ENCODE results near the gene SSUH2. TPM values are rescaled to one million over a fixed set of nuclear protein-coding genes. Genes with fewer than 3 reads are reported as not detected.
"Not testable (repeated sequence)": the region's sequence is repeated elsewhere in the genome, so short reads cannot be mapped to it uniquely, and the experiment has no call there.

Gene SSUH2, protein sequence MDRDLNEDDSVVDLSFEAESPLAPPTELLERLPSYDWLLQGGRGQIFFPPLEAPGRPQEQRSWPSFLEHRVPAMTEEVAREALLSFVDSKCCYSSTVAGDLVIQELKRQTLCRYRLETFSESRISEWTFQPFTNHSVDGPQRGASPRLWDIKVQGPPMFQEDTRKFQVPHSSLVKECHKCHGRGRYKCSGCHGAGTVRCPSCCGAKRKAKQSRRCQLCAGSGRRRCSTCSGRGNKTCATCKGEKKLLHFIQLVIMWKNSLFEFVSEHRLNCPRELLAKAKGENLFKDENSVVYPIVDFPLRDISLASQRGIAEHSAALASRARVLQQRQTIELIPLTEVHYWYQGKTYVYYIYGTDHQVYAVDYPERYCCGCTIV
- under 1 TPM; 0.79 to 0.88 TPM for total RNA-seq
- polyA plus RNA-seq (ENCODE audit: insufficient read length in 2 of 2), result 1 to 10 TPM; 1.6 to 2.3 TPM
- long read RNA-seq, donor 1, result 0 reads
- long read RNA-seq, donor 2, result 0 reads
- long read RNA-seq, donor 3, result 0 reads
- long read RNA-seq, donor 4, partial matches to known transcripts, result 0 of 1 reads
- long read RNA-seq, donor 4, other reads (novel, unspliced or antisense), result 0 of 1 reads

DNA sequence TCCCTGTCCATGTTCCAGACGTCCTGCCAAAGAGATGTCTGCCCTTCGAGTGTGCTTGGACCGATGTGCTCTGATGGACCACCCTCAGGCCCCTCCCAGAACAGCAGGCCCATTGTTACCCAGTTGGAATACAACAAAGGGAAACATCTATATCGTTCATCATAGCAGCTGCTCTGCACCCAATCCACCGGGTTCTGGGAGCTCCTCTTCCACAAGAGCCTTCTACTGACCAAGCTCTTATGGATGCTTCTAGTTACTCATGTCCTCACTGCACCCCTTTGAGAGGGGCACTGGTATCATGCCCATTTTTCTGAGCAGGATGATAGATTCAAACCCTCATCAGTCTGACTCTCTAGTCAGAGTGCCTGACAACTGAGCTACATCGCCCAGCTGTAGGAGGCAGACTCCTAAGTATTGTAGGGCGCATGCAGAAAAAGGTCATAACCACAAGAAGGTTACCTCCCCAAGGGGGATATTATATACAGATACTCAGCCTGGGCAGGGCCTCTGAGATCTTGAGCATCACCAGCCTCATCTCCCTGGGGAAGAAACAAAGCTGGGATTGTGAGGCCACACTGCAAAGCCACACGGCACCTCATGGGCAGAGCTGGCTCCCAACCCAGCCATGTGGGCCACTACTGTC is at the start of gene SSUH2:
TSS of gene SSUH2 (minus strand) at position 51 of the 643 bp plus-strand sequence. CDS start at position 11, 40 bp downstream.
- no peak within 1 kb of the TSS for H3K27ac ChIP-seq (ENCODE audit: low read depth, low read length)
- WGBS (ENCODE audit: insufficient coverage), result 48% methylated on average over 6 of the region's 8 CpGs
- DNase-seq (ENCODE audit: low read depth in 4 of 6, low spot score in 6 of 6), result no peak

GRCh38 chr3:8691295-8691694 is 46.7 kb upstream of the SSUH2 start:
- 95% methylated on average over 3 of the region's 9 CpGs for WGBS (ENCODE audit: insufficient coverage)
- H3K9me3 ChIP-seq (ENCODE audit: control insufficient read depth, insufficient read depth, low read length); DNase-seq (ENCODE audit: low read depth in 4 of 6, low spot score in 6 of 6); H3K4me3 ChIP-seq (ENCODE audit: low read depth, low read length); H3K27me3 ChIP-seq (ENCODE audit: control insufficient read depth, insufficient read depth, low read length); H3K4me1 ChIP-seq (ENCODE audit: control insufficient read depth, insufficient read depth, low read length); H3K27ac ChIP-seq (ENCODE audit: low read depth, low read length); H3K36me3 ChIP-seq (ENCODE audit: control insufficient read depth, insufficient read depth, low read length): not testable (repeated sequence)

More for the DNA sequence above, at the start of gene SSUH2:
- H3K27me3 ChIP-seq (ENCODE audit: control insufficient read depth, insufficient read depth, low read length), result no peaks in the 10 kb centered on the region
- H3K36me3 ChIP-seq (ENCODE audit: control insufficient read depth, insufficient read depth, low read length), result no peaks in the 10 kb centered on the region
- H3K9me3 ChIP-seq (ENCODE audit: control insufficient read depth, insufficient read depth, low read length), result no peaks in the 10 kb centered on the region
- H3K4me3 ChIP-seq (ENCODE audit: low read depth, low read length), result no peak within 1 kb of the TSS
- H3K4me1 ChIP-seq (ENCODE audit: control insufficient read depth, insufficient read depth, low read length), result peaks cover 7% of the 10 kb centered on the region

- not testable (repeated sequence) for H3K36me3 ChIP-seq (ENCODE audit: control insufficient read depth, insufficient read depth, low read length); H3K9me3 ChIP-seq (ENCODE audit: control insufficient read depth, insufficient read depth, low read length); H3K27ac ChIP-seq (ENCODE audit: low read depth, low read length); H3K4me3 ChIP-seq (ENCODE audit: low read depth, low read length); H3K27me3 ChIP-seq (ENCODE audit: control insufficient read depth, insufficient read depth, low read length); DNase-seq (ENCODE audit: low read depth in 4 of 6, low spot score in 6 of 6)
- H3K4me1 ChIP-seq (ENCODE audit: control insufficient read depth, insufficient read depth, low read length), result peaks cover 11% of the 10 kb centered on the region
- no CpG with 5 or more reads among the region's 6 CpGs for WGBS (ENCODE audit: insufficient coverage)
Observed at GRCh38 chr3:8684992-8685391, 40.4 kb upstream of the SSUH2 start.

DNA sequence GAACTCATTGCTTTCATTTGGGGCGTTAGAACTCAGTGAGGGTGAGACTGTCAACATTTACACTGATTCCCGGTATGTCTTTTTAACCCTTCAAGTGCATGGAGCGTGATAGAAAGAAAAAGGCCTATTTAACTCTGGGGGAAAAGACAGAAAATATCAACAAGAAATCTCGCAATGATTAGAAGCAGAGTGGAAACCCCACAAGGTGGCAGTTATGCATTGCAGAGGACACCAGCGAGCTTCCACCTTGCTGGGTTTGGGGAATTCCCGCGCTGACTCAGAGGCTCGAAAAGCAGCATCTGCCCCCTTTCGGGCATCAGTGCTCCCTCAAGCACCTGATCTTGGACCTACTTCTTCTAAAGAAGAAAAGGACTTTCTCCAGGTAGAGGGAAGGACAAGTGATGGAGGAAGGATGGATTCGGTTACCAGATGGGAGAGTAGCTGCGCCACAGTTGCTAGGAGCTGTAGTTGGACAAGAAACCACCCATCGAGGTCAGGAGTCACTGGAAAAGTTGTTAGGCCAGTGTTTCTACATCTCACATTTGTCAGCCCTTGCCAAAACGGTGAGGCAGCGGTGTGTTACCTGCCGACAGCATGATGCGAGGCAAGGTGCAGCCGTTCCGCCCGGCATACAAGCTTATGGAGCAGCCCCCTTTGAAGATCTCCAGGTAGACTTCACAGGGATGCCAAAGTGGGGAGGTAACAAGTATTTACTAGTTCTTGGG is 38.4 kb upstream of the SSUH2 start:
- 90% methylated on average over 9 of the region's 19 CpGs for WGBS (ENCODE audit: insufficient coverage)
- peaks cover 11% of the 10 kb centered on the region for H3K4me1 ChIP-seq (ENCODE audit: control insufficient read depth, insufficient read depth, low read length)
- DNase-seq (ENCODE audit: low read depth in 4 of 6, low spot score in 6 of 6); H3K36me3 ChIP-seq (ENCODE audit: control insufficient read depth, insufficient read depth, low read length); H3K27me3 ChIP-seq (ENCODE audit: control insufficient read depth, insufficient read depth, low read length); H3K4me3 ChIP-seq (ENCODE audit: low read depth, low read length); H3K27ac ChIP-seq (ENCODE audit: low read depth, low read length); H3K9me3 ChIP-seq (ENCODE audit: control insufficient read depth, insufficient read depth, low read length): not testable (repeated sequence)

- H3K4me3 ChIP-seq (ENCODE audit: low read depth, low read length), result not testable (repeated sequence)
Observed at GRCh38 chr3:8681881-8682538, 37.4 kb upstream of the SSUH2 start.

GRCh38 chr3:8681349-8681748 is 36.8 kb upstream of the SSUH2 start:
- H3K27ac ChIP-seq (ENCODE audit: low read depth, low read length), result no peak overlapping the region
- no peaks in the 10 kb centered on the region for H3K9me3 ChIP-seq (ENCODE audit: control insufficient read depth, insufficient read depth, low read length)
- H3K4me3 ChIP-seq (ENCODE audit: low read depth, low read length), result no peak overlapping the region
- no peaks in the 10 kb centered on the region for H3K27me3 ChIP-seq (ENCODE audit: control insufficient read depth, insufficient read depth, low read length)
- DNase-seq (ENCODE audit: low read depth in 4 of 6, low spot score in 6 of 6), result no peak
- WGBS (ENCODE audit: insufficient coverage), result 77% methylated on average over 11 of the region's 22 CpGs
- H3K36me3 ChIP-seq (ENCODE audit: control insufficient read depth, insufficient read depth, low read length), result no peaks in the 10 kb centered on the region
- H3K4me1 ChIP-seq (ENCODE audit: control insufficient read depth, insufficient read depth, low read length), result peaks cover 14% of the 10 kb centered on the region

More at GRCh38 chr3:8681881-8682538, 37.4 kb upstream of the SSUH2 start:
- H3K9me3 ChIP-seq (ENCODE audit: control insufficient read depth, insufficient read depth, low read length); H3K36me3 ChIP-seq (ENCODE audit: control insufficient read depth, insufficient read depth, low read length); DNase-seq (ENCODE audit: low read depth in 4 of 6, low spot score in 6 of 6); H3K27me3 ChIP-seq (ENCODE audit: control insufficient read depth, insufficient read depth, low read length): not testable (repeated sequence)
- Histone ChIP-seq H3K4me1 (ENCODE audit: control insufficient read depth, insufficient read depth, low read length) (peaks cover 11% of the 10 kb centered on the region), H3K27ac (ENCODE audit: low read depth, low read length) (peak overlapping the region; percentile 33)
- WGBS (ENCODE audit: insufficient coverage), result 30% methylated on average over 5 of the region's 9 CpGs

DNA sequence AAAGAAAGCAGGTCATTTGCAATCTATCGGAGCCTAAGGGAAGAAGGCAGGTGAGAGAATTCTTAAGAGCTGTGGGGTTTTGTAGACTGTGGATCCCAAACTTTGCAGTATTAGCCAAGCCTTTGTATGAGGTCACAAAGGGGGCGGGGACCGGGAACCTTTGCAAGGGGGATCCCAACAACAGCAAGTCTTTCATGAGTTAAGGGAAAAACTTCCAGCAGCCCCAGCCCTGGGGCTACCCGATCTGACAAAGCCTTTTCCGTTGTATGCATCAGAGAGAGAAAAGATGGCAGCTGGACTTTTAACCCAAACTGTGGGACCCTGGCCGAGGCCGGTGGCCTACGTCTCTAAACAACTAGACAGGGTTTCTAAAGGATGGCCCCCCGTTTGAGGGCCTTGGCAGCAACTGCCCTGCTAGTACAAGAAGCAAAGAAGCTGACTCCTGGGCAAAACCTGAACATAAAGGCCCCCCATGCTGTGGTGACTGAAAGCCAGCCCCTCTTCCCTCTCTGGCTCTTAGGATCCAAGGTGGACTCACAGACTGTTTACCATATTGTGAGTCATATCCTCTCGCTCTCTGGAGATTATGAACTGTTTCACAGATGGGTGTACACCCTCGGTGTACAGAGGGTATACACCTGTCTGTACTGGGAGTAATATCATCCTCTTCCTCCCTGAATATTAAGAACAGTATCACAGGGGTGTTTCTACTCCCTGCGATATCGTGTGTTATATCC is 35.4 kb upstream of the SSUH2 start:
- peaks cover 14% of the 10 kb centered on the region for H3K4me1 ChIP-seq (ENCODE audit: control insufficient read depth, insufficient read depth, low read length)
- not testable (repeated sequence) for H3K36me3 ChIP-seq (ENCODE audit: control insufficient read depth, insufficient read depth, low read length); H3K9me3 ChIP-seq (ENCODE audit: control insufficient read depth, insufficient read depth, low read length); H3K27me3 ChIP-seq (ENCODE audit: control insufficient read depth, insufficient read depth, low read length); H3K4me3 ChIP-seq (ENCODE audit: low read depth, low read length); DNase-seq (ENCODE audit: low read depth in 4 of 6, low spot score in 6 of 6); H3K27ac ChIP-seq (ENCODE audit: low read depth, low read length)
- WGBS (ENCODE audit: insufficient coverage), result 39% methylated on average over 9 of the region's 13 CpGs

- Histone ChIP-seq H3K4me1 (ENCODE audit: control insufficient read depth, insufficient read depth, low read length) (peaks cover 14% of the 10 kb centered on the region), H3K27me3 (ENCODE audit: control insufficient read depth, insufficient read depth, low read length) (no peaks in the 10 kb centered on the region), H3K4me3 (ENCODE audit: low read depth, low read length) (peak overlapping the region; percentile 10), H3K9me3 (ENCODE audit: control insufficient read depth, insufficient read depth, low read length) (no peaks in the 10 kb centered on the region), H3K27ac (ENCODE audit: low read depth, low read length) (no peak overlapping the region), H3K36me3 (ENCODE audit: control insufficient read depth, insufficient read depth, low read length) (no peaks in the 10 kb centered on the region)
- DNase-seq (ENCODE audit: low read depth in 4 of 6, low spot score in 6 of 6), result no peak
- WGBS (ENCODE audit: insufficient coverage), result 20% methylated on average over 1 of the region's 19 CpGs
Observed at GRCh38 chr3:8678751-8679150, 34.2 kb upstream of the SSUH2 start.
